Fibroblast of skin of back (primary cell): ENCODE results near the gene GRB10.
"Not testable (repeated sequence)": the region's sequence is repeated elsewhere in the genome, so short reads cannot be mapped to it uniquely, and the experiment has no call there.

ENCODE experiments used
- DNase-seq: peaks from one replicate; pipeline ENCODE4 v3.0.0-alpha.2; 2013

GRB10 gene

DNA sequence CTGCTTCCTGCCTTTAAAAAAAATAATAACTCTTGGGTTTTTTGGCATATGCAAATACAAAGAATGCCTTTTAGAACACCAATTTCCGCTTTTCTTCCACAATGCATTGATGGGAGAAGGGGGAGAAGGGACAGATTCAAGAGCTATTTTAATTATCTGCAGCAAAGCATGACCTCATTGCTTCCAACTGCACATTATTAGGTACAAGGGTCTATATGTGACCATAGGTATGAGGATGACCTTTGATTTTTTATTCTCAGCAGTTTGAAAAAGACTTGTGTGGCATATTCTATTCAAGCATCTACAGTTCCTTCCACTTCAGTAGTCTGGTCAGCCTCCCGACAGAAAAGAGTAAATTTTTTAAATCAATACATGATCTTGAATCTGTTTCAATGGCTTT, 39.7 kb downstream of the GRB10 start:
- DNase-seq, result no peak

DNA sequence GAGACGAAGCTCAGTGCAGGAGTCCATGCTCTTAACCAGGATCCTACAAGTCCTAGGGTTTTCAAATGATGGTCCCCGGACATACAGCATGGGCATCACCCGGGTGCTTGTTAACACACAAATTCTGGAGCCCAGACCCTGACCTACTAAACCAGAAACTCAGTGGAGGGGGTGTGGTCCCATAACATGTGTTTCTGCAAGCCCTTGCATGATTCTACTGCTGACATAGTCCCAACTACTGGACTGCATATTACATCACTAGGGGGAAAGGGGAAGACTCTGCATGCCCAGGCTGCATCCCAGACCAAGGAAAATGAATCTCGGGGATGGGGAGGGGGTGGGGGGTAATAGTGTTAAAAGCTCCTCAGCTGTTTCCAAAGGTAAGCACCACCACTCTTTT, 40.3 kb downstream of the GRB10 start:
- no peak for DNase-seq

DNA sequence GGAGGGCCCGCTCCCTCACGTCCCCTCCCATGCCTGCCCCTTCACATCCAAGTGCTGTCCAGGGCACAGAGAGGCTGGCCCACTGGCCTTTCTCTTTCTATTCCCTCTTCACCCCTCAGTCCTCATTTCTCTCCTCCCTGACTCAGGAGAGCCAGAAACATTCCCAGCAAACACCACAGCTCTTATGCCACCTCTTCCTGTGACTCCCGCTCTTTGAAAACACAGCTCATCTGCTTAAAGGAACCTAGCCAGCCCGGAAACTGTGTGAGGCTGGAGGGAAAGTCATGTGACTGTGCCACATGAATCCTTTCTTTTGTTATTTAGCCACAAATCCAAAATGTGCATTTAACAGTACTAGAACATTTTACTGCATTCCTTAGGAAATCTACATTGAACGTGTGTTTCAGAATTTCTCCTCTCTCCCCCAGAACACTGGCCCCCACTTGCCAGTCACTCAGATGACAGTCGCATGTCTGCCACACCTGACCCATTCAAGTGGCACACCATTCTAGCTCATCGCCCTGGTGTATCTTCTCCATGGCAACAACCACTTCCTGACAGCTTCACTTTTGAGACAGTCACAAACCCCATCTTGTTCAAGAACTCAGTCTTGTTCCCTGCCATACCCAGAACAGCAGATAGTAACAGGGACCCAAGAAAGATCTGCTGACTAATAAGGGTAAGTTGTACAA, 42.8 kb downstream of the GRB10 start:
- DNase-seq, result peak; percentile 49

DNA sequence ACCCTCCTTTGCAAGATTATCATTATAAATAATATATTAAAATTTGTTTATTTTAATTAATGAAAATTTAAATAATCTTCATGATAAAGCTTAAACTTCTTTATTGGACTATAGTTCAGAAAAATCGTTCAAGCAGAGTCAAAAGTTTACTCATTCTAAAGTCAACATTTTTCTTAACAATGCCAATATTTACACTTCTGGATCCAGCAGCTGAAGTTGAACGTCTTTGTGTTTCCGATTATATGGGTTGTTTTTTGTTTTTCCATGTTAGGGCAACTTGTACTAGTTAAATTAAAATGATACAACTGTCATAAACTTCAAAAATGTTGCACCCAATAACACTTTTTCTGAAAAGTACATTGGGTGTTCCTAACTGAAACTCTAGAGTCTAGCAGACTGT, 43.8 kb downstream of the GRB10 start:
- no peak for DNase-seq

DNA sequence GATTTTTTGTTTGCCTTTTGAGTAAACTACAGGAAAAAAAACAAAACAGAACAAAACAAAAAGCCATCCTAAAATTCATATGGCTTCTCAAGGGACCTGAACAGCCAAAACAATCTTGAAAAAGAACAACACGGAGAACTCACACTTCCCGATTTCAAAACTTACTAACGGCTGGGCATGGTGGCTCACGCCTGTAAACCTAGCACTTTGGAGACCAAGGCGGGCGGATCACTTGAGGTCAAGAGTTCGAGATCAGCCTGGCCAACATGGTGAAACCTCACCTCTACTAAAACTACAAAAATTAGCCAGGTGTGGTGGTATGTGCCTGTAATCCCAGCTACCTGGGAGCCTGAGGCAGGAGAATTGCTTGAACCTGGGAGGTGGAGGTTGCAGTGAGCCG, 46.9 kb downstream of the GRB10 start:
- DNase-seq, result not testable (repeated sequence)

DNA sequence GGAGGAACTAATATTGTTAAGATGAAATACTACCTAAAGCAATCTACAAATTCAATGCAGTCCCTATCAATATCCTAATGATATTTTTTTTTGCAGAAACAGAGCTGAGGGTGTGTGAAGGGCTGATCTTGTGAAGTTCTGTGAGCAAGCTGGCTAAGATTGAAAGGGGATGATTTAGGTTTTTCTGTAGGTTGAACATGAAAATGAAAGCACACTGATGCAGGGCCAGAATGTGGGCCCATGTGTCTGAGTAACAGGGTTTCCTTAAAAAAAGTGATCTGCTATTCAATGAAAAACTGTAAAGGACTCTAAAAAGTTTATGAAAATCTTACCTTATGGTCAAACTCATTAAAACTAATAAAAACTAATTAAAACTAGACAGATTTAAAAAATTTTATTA, 47.4 kb downstream of the GRB10 start:
- no peak for DNase-seq

DNA sequence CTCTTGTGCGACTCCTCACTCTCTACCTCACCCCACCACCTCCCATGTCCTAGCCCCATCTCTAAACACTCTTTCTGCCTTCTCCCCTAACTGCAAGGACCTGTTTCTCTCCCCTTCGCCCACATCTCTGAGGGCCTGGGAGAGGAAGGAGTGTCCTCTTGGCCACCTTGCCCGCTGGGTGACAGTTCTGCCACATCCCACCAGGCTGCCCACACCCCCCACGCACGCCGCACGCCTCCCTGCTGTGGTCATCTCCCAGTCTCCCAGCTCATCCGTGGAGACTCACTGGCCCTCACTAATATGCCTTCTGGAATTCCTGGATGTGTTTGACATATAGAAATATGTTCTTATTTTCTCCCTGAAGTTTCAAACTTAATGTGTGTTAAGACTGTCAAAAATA, 48.5 kb downstream of the GRB10 start:
- DNase-seq, result no peak

DNA sequence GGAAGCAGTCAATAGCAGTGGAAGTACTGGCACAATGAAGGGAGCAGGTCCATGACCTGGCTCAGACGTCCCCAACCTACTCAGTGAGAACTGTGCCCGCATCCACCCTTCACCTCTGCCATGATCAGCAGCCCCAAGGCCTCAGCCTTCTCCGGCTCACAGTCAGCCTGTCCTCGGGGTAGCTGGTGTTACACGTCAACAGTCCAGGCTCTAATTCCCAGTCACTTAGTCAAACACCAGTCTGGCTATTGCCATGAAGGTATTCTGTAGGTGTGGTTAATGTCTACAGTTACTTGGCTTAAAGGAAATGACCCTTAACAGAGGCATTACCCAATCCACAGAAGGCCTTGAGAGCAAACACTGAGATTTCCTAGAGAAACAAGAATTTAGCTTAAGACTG, 49.1 kb downstream of the GRB10 start:
- DNase-seq, result peak; percentile 35

DNA sequence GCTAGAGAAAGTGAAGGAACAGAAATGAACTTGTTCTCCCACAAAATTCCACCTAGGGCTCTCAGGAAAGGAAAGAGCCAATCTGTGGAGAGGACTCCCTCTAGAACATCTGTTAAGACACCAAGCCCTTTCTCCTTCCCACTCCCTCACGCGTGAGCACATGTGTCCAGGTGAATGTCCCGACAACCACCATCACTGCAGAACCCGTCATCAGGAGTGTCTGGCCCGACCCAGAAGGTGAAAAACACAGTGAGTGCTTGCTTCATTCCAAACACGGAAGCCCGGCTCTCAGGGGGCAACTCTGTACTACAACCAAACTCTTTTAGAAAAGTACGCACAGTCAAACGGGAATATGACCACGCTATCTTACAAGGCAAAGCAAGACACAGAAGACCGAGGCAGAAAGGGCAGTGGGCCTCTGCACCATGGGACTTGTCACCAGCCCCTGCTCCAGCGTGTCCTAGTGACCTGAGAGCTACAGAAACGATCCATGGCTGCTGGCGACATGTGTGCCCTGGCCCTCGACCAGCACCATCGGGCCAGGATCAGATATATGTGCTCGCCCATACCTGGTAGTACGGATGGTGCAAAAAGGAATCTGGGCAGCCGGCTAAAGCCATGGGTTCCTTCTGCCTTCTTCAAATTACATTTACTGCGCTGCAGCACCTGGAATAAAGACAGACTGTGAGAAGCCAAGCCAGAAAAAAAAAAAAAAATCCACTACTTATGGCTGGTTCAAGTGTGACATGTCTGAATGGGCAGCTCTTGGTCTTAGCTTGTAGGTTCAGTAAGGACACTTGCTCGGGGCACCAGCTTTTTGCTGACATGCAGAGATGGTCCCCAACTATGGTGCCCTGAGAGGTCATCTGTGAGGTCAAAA, 50.8 kb downstream of the GRB10 start:
- DNase-seq, result no peak

DNA sequence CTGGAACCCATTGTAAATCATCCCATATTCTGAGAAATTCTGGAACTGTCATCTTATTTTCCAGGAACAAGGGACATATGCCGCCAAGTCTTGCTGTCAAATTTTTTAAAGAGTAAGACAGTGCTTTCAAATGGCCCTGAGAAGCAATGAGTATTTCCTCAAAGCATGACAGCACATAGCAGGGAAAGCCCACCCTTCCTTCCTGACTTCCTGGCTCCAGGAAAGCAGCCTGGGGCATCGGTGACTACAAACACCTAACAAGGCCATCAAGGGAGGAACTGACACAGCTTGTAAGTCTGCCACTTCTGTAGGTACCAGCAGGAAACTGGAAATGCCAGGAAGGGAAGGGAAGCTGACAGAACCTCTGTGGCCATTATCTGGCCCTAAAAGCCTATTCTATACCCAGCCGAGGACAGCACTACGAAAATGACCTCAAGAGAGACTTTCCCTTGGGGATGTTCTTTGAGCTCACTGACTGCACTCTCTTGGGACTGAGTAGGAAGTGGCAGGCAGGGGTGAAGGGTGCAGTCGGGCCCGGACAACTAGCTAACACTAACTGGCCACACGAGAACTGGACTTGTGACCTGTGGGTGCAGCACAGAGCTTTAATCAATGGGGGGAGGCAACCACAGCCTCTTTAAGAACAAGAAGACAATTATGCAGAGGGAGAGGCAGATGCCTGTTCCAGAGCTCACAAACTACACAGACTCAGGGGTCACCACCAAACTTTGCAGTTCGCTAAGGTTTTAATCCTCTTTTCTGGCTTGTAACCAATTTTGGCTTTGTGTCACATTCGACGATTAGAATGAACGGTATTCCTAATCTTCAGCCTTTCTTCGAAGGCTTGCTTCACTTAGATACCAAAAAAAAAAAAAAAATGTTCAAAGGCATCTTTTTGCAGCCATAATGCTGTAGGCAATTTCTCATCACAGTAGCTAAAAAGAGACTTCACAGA, 52.0 kb downstream of the GRB10 start:
- peak; percentile 28 for DNase-seq

DNA sequence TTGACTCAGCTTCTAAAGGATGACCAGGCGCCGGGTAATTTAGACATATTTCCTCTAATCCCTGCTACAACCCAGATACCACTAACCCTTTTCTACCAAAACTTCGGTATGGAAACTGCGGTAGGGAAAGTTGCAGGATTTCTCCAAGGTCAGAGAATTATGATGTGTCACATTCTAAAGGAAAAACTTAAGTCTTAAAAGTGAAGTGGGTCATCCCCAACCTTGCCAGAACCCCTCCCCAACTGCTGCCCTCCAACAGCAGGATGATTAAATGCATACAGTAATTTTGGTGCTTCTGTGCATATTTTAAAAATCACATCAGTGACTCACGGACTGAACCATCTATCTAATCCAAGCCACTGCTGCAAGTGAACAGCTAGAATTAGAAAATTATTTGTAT, 52.7 kb downstream of the GRB10 start:
- DNase-seq, result peak; percentile 68

DNA sequence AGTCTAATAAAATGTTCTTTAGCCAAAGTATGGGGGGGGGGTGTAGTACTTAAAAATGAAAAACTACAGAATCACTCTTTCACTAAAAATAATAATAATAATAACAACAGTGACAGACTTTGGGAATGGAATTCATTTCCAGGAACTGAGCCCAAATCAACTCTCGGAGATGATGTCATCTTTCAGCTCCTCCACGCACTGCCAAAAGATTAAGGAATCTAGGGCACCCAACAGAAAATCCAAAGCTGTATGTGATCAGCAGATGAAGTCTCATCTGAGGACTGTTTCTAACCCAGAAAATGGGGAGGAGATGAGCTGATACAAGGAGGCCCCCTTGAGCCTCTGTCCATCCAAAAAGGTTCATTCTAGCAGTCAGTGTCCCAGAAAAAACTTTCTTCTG, 54.5 kb downstream of the GRB10 start:
- DNase-seq, result peak; percentile 77

DNA sequence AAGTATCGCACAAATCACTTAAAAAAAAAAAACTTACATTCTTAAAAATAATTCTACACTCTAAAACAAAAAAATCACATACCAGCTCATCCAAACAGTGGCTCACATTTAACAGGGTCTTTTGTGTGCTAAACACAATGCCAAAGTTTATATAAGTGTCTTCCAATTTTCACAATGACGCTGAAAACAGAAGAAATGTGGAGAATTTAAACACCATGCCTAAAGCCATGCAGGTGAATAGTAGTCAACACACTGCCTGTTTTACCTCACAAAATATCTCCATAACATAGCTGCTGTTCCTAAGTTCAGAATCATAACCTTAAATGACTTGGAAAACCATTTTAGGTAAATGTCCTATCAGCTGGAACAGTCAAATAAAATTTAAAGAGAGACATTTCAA, 55.0 kb downstream of the GRB10 start:
- DNase-seq, result no peak

DNA sequence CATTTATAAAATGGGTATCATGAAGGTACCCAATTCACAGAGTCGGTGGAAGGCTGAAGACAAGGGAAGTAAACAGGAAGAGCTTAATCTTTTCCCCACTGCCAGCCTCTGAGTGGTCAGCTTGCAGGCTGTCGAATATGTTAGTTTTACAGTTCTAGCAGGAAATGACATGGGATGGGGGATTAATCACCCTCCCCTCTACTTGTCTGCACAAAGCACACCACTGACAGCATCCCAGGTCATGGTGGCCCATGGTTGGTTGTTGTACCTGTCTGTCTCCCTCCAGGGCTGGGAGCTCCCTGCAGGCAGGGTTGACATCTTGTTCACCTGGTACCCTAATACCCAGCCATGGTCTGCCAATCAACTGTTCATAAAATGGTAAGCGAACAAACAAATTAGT, 55.6 kb downstream of the GRB10 start:
- peak; percentile 23 for DNase-seq

DNA sequence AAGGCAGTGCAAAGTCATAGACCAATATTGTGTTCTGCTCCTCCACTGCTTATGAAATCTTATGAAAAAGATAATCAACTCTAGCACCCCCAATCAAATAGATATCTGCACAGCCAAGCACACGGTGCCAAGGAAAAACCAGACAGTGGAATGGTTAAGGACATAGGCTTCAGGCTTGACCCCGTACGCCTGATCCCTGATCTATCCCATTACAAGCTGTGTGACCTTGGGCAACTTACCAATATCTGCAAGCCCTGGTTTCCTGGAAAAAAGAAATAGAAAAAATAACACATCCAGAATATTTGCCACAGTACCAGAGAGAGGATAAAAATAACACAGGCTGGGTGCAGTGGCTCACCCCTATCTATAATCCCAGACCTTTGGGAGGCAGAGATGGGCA, 56.9 kb downstream of the GRB10 start:
- DNase-seq, result no peak

DNA sequence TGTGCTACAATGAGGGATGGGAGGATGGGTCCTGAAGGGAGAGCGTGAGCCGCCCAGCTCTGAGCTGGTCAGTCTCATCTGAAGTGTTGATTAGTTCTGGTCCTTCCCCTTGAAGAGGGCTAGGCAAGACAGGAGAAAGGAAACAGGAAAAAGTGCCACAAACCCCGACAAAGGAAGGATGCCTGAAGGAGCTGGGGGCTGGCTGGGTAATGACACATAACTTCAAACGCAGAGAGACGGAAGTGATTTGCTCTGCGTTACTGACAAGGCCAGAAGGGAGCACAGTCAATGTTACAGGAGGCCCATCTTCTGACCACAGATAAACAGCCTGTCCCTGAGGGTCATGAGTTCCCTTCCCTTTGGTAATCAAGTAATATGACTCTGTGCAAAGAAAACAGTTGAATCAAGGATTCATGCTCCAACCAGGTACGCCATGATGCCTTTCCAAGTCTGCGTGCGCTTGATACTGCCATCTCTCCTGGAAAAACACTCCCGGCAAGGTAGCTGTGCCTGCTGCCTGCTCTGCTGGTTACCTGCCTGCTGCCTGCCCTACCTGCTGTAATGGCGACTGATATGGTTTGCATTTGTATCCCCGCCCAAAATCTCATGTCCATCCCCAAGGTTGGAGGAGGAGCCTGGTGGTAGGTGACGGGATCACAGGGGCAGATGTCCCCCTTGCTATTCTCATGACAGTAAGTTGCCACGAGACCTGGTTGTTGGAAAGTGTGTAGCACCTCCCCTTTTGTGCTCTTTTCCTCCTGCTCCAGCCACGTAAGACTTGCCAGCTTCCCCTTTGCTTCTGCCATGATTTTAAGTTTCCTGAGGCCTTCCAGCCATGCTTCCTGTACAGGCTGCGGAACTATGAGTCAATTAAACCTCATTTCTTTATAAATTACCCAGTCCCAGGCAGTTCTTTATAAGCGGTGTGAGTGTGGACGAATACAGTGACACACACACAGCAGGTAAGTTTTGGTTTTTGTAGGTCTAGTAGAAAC, 57.9 kb downstream of the GRB10 start:
- DNase-seq, result no peak

DNA sequence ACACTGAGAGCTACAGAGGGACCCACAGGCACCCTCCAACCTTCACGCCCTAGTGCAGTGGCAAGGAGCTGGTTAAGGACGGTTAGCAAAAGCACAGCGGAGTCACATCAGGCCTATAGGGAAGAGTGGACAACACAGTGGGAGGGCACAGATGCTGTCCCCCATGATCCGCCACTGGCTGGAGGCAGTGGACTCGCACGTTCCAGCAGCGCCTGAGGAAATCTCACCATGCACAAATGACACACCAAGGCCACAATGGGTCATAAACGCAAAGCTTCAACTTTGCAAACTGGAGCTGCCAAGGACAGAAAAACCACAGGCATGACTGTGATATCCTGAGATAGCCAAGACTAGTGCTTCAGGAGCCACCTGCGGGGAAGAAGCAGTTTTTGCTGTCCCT, 58.8 kb downstream of the GRB10 start:
- no peak for DNase-seq

DNA sequence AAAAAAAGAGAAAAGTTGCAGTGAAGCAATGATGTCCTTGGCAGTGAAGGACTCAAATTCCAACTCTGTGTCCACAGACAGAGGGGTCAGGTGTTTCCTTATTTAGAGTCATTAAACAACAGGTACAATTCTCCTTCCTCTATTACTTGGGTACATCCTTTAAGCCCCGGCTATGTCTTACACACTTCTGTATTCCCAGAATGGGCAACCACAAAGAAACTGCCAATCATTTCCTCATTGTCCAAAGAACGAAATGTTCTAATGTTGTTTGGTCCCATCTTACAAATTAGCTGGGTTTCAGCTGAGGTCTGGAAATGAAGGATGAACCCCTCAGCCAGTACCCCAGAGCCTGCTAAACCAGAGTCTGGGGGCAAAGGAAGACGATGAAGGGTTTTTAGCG, 59.5 kb downstream of the GRB10 start:
- DNase-seq, result no peak

DNA sequence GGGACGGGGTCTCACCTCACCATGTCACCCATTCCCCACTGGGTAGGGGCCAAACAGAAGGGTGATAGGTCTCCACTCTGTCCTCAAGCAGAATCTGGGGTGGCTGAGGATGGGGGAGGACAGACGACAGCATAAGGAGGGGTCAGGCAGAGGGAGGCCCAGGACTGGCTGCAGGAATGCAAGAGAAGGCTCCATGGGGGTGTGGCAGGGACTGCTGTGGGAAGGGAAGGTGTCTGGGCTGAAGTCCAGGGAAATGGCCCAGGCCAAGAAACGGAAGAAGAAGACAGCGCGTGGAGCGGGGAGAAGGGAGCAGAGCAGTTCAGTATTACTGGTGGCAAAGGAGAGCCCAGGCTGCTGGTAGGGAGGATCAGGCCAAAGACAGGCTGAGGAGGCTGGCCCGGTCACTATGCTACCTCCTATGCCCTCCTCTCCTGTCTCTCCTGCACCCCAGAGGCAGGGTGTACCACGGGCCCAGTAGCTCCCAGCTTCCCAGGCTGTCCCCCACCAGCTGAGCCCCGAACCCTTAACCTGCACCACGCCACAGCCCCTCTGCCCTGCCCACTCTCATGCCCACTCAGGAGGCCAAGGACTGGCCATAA, 60.9 kb downstream of the GRB10 start:
- peak; percentile 14 for DNase-seq

DNA sequence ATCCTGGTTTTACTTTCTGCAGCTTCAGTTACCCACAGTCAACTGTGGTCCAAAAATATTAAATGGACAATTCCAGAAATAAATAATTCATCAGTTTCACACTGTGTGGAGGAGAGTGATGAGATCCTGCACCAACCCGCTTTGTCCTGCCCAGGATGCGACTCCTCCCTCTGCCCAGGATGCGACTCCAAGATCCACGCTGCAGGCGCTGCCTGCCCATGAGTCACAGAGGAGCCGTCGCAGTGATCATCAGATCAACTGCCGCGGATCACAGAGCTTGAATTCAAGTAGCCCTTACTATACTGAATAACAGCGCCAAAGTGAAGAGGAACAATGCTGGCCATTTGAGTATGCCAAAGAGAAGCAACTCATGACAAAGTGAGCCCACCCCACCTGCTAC, 61.5 kb downstream of the GRB10 start:
- DNase-seq, result peak; percentile 34

DNA sequence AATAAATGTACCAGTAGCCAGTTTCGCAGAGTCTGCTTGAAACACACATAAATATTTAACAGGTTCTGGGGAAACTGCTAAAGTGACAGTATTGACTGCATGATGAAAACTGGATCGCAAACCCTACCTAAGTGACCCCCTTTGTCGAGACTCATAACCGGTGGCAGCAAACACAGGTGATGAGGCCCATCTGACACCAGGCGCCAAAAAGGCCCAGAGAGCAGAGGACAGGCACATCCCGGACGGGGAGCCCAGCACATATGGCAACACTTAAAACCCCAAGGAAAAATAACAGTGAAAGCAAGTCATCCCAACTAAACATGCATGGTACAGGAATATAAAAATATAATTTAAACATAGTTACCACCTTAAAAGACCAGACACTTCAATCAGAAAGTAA, 62.4 kb downstream of the GRB10 start:
- no peak for DNase-seq
